Activated T-cell treated with anti-CD3 and anti-CD28 coated beads, Interleukin-2, amount 50 U/mL, for 1 hour (primary cell): Measurements from ENCODE around the gene EEF2K.

Experiments
- DNase-seq: peaks from one replicate; pipeline ENCODE4 v3.0.0-alpha.2; 2020

Gene EEF2K

DNA sequence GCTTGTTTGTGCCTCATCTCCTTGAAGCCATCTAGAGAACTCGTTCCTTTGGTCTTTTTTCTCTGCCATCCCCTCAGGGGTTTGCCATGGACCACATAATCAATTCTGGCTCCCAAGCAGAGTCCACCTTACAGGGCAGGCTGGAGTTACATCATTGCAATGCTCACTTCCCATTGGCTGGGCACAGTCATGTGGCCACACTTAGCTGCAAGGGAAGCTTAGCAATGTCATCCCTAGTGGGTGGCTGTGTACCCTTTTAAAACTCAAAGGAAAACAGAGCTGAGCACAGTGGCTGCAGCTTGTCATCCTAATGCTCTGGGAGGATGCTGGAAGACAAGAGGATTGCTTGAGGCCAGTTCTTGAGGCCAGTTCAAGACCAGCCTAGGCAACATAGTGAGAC is 49.3 kb downstream of the EEF2K start:
- no peak for DNase-seq

DNA sequence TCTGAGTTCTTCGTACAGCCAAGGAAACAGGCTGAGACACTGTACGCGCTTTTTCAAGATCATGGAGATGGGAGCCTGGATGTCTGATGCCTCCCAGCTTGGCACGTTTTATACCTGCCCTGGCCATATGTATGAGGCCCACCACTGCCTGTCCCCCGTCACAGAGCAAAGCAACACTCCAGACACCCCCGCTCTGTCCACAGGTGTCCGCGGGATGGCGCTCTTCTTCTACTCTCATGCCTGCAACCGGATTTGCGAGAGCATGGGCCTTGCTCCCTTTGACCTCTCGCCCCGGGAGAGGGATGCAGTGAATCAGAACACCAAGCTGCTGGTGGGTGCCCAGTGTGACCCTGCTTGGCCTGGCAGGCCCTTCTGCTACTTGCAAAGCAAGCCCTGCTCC is 51.4 kb downstream of the EEF2K start:
- DNase-seq = no peak

DNA sequence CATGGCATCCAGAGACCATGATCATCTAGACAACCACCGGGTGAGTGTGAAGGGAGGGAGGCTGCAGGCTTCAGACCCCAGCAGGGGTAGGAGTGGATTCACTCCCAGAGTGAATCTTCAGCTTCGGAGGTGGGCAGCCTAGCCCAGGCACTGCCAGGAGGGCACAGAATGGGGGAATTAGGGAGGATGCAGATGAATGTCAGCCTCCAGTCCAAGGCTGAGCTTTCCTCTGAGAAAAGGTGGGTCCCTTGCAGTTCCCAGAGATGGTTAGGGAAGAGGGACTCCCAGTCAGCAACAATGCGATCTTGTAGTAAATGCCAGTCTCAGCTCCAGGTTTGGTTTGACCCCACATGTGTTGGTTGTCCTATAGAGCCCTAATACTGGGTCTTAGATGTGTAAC is 54.4 kb downstream of the EEF2K start:
- no peak for DNase-seq

DNA sequence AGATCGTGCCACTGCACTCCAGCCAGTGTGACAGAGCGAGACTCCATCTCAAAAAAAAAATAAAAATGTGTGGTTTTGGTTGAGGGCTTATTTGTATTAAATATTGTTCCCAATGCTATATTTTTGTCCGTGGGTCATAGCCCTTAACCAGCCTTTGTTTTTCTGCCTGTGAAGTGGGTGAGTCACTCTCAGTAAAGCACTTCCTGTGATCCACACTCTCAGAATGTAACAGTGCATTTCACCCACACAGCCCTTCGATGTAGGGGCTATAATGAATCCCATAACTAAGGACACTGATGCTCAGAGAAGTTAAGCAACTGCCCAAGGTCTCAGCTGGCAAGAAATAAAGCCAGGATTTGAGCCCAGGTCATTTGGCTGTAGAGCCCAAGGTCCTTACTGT is 56.4 kb downstream of the EEF2K start:
- no peak for DNase-seq

DNA sequence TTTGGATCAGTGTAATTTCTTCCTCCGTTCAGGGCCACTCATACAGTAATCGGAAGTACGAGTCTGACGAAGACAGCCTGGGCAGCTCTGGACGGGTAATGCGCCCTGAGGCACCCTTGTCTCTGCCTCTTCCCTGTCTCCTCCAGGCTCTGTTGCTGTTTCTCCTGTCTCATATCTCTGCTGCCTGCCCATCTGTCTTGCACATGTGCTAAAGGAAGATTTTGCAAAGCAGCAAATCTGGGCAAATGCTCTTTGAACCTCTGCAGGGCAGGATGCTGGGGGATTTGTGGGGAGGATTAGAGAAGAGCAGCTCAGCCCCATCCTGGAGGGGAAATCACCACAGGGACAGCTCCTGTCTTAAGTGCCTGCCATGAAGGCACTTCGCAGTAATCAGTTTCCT is 58.7 kb downstream of the EEF2K start:
- no peak for DNase-seq

DNA sequence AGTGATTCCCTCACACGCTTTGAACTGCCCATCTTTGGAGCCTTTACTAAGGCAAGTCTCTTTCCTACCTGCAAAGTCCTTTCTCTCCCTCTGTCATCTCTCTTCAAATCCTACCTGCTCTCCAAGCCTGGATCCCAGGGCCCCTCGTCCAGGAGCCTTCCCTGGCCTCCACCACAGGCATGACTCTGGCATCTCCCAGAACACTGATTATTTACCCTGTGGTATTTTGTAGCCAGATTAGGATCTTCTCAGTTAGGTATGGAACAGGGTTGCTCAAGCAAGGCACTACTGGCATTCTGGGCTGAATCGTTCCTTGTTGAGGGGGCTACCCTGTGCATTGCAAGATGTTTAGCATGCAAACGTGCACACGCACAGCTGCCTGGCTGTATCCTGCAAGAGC is 59.3 kb downstream of the EEF2K start:
- DNase-seq = no peak

DNA sequence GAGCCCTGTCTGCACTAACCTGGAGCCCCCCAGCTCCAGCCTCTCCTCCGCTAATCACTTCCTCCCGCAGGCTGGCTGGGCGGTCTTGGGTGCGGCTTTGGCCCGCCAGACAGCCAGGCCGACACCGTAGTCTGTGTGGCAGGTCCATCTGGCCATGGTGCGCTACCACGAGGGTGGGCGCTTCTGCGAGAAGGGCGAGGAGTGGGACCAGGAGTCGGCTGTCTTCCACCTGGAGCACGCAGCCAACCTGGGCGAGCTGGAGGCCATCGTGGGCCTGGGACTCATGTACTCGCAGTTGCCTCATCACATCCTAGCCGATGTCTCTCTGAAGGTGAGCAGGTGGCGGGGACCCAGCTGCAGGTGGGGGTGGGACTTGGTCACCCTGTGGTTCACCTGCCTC is 60.5 kb downstream of the EEF2K start:
- DNase-seq = no peak

DNA sequence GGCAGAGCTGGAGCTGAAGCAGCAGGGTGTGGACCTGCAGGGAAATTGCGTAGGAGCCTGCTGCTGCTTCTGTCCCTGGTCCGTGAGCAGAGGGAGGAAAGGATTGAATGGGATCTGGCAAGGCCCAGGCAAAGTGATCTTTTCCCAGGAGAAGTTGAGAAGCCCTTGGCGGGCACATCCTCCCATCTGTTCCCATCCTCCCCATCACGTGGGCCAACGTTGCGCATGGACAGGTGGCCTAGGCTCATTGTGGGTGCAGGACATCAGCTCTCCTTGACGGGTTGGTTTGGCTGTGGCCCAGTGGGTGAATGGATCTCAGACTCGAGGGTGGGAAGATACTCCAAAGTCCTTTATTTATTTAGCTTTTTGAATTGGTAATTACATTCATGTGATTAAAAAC is 61.7 kb downstream of the EEF2K start:
- no peak for DNase-seq

DNA sequence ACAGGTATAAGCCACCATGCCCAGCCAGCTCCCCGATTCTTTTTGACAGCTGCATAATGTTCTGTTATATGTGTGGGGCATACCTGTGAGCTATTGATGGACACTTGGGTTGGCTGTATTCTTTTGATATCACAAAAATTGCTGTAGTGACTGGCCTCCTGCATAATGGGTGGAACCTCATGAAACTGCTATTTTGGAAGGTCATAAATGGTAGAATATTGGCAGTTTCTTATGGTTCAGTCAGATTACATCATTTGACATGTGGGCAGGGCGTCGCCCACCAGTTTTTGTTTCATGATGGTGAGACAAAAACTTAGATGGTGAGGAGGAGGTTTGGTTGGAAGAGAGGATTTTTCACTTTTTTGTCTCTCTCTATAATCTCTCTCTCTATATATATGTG is 64.4 kb downstream of the EEF2K start:
- DNase-seq = no peak

DNA sequence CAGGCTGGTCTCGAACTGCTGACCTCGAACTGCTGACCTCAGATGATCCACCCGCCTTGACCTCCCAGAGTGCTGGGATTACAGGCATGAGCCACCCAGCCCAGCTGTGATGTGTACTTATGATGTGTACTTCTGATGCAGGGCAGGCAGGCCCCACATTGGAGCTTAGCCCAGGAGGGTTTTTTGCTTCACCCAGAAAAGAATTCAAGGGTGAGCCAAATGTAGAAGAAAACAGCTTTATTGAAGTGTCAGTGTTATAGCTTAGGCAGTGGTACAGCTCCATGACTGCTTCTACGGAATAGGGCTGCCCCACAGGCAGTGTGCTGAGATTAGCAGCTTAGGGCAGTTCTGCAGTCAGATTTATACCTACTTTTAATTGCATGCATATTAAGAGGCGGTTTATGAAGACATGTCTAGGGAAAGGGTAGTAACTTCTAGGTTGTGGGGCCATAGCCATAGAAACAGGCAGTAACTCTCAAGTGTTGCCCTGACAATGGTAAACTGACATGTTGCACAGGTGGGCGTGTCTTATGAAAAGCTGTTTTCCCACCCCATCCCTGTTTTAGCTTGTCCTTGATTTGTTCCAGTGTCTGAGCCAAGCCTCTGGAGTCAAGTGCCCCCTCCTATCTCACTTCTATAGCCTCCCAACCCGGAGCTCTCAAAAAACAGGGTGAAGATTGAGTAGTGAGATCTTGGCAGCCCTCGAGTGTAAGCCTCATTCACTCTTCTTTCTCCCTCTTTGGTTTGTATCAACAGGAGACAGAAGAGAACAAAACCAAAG is 67.0 kb downstream of the EEF2K start:
- DNase-seq = no peak

DNA sequence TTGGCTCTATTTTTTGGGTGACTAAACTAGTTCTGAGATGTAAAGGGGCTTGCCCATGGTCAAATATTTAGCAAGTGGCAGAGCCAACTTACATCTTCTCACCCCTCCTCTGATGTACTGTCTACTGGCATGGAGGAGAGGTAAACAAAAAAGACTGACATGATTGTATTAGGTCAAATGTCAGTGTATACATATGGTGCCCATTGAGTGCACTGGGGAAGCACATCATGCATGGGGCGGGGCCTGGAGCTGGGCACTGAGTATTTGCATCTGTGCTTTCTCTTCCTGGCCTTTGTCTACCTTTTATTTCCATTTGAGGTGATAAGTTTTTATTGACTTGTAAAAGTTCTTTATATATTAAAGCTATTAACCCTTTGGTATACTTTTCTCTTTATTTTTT is 68.8 kb downstream of the EEF2K start:
- no peak for DNase-seq

DNA sequence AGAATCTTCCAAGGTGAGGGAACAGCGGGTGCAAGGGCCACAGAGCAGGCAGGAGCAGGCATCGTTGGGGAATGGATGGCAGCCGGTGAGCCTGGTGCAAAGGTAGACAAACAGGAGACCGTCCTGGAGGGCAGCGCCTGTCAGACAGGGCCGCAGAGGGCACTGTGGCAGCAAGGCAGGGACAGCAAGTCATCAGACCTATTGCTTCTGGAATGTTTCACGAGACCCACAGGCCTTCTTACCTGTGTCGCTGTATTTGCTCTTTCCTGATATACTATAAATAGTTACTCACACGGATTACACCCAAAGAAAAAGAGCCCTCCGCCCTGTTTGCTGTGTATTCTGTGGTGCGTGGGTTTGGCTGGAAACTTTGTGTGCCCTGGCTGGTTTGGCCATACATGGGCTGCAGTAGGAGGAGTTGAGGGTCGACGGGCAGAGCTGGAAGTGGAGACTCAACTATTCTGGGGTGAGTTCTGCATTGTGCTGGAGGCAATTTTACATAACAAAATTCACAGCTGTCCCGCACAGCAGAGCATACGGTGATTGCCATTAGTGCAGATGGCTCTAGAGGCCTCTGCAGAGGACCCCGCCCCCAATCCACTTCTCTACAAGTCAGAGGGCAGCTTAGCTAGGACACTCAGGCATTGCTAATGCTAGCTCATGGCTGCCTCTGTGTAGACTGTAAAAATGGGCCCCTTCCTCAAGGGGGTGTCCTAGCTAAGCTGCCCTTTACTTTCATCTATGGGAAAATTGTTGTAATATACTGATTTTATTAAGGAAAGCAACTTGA is 72.6 kb downstream of the EEF2K start:
- DNase-seq = no peak

DNA sequence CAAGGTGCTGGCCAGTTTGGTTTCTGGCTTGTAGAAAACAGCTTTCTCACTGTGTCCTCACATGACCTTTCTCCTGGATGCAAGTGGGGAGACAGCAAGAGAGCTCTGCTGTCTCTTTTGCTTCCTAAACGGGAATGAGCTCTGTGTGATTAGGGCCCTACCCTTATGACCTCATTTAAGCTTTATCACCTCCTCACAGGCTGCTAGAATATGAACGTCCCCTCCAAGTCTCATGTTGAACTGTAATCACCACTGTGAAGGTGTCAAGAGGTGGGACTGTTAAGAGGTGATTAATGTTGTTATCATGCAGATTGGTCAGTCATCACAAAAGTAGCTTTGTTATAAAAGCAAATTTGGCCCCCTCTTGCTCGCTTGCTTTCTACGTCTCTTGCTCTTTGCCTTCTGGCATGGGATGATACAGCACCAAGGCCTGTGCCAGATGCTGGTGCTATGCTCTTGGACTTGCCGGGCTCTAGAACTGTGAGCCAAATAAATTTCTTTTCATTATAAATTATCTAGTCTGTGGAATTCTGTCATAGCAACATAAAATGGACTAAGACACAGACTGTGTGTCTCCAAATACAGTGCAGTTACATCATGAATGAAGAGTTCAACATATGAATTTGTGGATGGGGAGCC is 76.3 kb downstream of the EEF2K start:
- DNase-seq = no peak

DNA sequence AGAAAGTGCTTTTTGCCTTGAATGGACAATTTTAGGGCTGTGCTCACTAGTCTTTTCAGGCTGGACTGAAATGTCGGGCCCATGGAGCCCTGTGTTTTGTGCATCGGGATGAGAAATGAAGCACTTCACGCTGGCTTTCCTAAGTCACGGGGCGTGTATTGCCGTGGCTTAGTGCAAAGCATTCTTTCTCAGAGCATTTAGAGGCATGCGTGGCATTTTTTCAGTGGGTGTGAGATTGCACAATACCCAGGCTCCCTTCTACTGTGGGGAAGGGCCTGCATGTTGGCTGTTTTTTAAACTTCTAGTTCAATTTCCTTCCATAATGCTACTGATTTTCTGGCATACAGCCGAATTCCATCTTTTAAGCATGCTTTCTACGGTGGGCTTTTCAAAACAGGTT is 78.6 kb downstream of the EEF2K start:
- no peak for DNase-seq

DNA sequence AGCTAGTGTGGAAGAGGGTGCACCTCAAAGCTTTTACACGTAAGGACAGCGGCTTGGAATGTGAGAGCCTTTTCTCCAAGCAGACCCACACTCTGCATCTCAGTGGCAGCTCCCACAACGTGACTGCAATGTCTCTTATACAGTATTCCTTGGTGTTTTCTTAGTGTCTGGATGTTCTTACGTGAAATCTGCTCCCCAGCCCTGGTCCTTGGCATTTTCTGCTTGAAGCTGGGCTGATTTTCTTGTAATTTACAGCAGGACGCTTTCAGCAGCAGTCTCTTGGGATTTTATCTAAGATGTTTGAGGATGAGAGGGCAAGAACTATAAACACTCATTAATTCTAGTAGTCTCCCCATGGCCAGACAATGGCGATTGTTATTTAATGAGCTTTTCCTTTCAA is 79.0 kb downstream of the EEF2K start:
- no peak for DNase-seq

DNA sequence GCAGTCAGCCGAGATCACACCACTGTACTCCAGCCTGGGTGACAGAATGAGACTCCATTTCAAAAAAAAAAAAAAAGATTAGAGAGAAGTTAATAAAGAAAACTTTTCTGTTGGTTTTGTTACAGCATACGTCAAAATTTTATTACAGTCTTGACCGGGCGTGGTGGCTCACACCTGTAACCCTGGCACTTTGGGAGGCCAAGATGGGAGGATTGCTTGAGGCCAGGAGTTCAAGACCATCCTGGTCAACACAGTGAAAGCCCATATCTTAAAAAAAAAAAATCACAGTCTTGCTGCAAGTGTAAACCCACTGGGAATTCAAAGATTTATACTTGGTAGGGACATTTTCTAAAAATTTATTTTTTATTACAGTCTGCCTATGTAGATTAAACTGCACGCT is 84.9 kb downstream of the EEF2K start:
- no peak for DNase-seq

DNA sequence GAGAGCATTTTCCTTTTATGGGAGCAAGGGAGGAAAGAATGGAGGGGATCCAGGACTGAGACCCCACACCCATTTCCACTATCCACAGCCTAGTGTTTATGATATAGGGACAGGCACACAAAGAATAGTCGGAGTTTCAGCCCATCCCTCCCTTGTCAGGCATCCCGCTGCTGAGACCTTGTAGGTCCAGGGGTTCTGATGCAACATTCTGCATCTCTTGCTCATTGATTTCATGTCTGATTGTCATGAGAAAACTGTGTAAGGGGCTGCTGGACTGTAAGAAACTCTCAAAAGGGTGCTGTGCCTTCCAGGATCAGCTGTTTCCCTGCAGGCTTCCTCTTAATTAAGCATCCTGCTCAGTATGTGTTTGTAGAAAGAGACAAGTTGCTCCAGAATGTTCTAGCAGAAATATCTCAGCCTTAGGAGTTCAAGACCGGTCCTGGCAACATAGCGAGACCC is 85.8 kb downstream of the EEF2K start:
- no peak for DNase-seq

DNA sequence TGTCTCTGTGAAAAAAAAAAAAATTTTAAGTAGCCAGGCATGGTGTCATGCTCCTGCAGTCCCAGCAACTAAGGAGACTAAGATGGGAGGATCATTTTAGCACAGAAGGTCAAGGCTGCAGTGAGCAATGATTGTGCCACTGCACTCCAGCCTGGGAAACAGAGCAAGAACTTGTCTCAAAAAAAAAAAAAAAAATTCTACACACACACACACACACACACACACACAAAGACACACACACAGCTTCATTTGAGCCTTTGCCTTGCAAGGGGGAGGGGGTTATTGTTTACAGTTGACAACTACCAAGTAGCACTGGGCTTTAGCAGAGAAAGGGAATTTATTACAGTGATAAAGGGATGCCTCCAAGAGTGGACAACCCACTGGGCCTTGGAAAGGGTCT is 86.2 kb downstream of the EEF2K start:
- DNase-seq = no peak

DNA sequence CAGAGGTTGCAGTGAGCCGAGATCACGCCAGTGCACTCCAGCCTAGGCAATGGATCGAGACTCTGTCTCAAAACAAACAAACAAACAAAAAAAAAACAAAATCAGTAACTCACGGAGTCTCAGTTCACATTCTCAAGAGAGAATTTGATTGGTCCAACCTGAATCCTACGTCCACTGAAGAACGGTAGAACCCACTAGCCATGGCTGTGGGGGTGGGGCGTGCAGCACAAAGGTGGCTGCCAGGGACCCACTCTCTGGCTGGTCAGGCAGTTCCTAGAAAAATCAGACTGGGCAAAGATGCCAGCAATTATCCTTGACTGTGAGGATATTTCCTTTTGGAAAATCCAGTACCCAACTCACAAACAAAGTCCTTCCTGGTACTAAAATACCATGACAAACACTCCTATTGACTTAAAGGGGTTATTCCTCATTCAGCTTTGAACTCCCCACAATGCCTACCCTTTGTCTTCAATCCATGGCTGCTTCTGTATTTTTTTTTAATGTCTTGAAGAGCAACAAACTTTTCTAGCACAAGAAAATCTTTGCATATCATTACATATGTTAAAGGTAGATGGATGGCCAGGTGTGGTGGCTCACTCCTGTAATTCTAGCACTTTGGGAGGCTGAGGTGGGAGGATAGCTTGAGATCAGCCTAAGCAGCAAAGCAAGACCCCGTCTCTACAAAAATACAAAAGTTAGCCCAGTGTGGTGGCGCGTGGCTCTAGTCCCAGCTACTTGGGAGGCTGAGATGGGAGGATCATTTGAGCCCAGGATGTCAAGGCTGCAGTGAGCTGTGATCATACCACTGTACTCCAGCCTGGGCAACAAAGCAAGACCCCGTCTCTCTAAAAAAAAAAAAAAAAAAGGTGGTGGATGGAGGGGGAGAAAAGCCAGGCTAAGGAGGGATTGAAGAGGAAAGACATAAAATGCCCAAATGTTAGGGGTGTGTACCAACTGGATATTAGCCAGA is 87.3 kb downstream of the EEF2K start:
- no peak for DNase-seq

DNA sequence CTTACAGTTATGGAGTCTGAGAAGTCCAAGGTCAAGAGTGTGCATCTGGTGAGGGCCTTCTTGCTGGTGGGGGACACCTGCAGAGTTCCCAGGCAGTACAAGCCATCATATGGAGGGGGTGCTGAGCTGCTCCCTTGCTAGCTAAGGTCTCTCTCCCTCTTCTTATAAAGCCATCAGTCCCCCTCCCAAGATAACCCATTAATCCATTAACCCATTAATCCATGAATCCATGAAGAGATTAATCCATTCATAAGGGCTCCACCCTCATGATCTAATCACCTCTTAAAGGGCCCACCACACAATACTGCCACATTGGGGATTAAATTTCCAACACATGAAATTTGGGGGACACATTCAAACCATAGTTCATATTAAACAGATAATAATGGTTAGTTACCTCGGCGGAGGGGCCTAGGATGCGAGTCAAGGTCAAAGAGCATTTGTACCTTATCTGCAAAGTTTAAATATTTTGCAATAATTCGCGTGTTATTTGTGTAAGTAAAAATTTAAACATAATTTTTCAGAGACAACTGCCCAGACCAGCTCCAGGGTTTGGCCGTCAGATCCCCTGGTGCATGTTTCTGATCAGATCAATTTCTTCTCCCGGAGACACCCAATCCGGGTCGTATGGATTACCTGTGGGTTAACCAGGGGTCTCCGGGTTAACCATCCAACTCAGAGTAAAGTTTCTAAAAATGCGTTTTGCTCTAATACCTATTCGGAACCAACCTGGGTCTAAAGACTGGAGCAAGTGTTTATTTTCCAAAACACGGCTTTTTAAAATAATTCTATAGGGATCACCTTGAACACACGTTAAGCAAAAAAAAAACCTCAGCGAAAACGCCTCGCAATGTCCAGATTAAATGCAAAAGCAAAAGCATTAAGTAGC is 90.4 kb downstream of the EEF2K start:
- no peak for DNase-seq

DNA sequence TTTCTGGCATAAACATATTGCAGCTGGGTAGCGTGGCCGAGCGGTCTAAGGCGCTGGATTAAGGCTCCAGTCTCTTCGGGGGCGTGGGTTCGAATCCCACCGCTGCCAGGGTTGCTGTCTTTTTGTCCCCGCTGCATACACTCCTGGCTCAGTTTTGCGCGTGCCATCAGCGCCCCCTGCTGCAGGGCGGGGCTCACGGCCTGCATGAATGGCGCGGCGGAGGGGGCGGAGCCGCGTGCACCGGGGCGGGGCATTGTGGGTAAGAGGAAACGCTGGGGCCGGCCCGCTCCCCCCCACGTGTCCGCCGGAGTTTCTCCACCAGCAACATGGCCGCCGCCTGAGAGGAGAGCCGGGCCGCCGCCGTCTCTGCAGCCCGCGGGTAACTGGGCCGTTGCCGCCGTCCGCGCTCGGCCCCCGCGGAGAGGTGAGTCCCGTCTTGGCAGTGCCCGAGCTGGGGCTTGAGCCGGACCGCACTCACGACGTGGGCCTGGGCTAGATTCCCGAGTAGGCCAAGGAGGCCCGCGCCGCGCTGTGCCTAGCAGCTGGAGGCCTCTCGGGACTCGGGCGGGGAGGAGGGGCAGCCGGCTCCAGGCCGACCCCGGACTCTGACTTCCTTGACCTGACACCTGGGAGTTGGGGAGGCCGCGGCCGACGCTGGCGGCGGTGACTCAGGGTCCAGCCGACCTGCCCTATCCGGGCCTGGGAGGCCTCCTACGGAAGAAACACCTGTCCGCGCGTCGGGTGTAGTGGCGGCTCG is 91.2 kb downstream of the EEF2K start, which contains the start of gene POLR3E:
Gene POLR3E (plus strand): TSS at position 296 of the 757 bp plus-strand sequence. CDS start 5,560 bp downstream, outside the sequence.
- peak; percentile 100 for DNase-seq
